Pancreas (tissue), 10 donors: ENCODE data around the gene ACAD9. TPM values are rescaled to one million over a fixed set of nuclear protein-coding genes. Genes with fewer than 3 reads are reported as not detected.

ENCODE experiments used
- ATAC-seq, 4 donors: fragments of 200-7000 bp; cut with Tn5 transposase; one replicate each; pipeline versions ENCODE4 v1.8.0 to v1.9.1; 2020; ENCODE audit warnings: mild to moderate bottlenecking in 4 of 4, moderate library complexity in 4 of 4
- DNase-seq, 6 donors: peaks; one replicate each; pipeline ENCODE4 v3.0.0-alpha.2; 2020
- FAIRE-seq: peaks from 2 replicates; lab custom pipeline; 2012; peaks lifted over from hg19 to GRCh38; lab: Jason Lieb, UNC
- H3K27ac ChIP-seq, 4 donors: fragments of 200-600 bp; sonication (generic); 1 replicate in 3 of 4; 2 replicates in 1 of 4; pipeline versions ENCODE4 v1.5.0 to v1.8.0; 2020
- H3K27me3 ChIP-seq, 4 donors: fragments of 200-600 bp; one replicate each; pipeline ENCODE4 v1.8.0; 2021
- H3K36me3 ChIP-seq, 3 donors: fragments of 200-600 bp; sonication (generic) in 1 of 3; one replicate each; pipeline versions ENCODE4 v1.5.0 to v1.8.0; 2020 to 2021
- H3K4me1 ChIP-seq, 3 donors: fragments of 200-600 bp; one replicate each; pipeline ENCODE4 v1.8.0; 2021
- H3K4me3 ChIP-seq, 4 donors: fragments of 200-600 bp; sonication (generic) in 2 of 4; one replicate each; pipeline versions ENCODE4 v1.5.0 to v1.8.0; 2020 to 2021
- H3K9me3 ChIP-seq, 4 donors: fragments of 200-600 bp; one replicate each; pipeline ENCODE4 v1.8.0; 2021
- WGBS, 2 donors: extraction: QIAGEN DNeasy Blood & Tissue Kit; methylation state at CpG; one replicate each; pipeline ENCODE4 v1.1.7; 2013; 5-methylcytosine and 5-hydroxymethylcytosine counted together
- intact Hi-C, 3 donors: fragments of 100-400 bp; cut with DNase I; formaldehyde crosslinking; loops; one replicate each; pipeline versions ENCODE4 v1.11.1 to v1.14.2; 2022
- polyA plus RNA-seq, 2 donors: library from polyadenylated mRNA; stranded (reverse); fragments of 200-250 nt; gene quantifications; one replicate each; pipeline ENCODE4 v1.2.3, GENCODE V29; 2013
- total RNA-seq, 6 donors: library from RNA; stranded (reverse); fragmentation: NEBNext Ultra II Directional in 4 of 6; extraction: Animal tissue kit (Norgen Biotek cat#: 25700) in 4 of 6; gene quantifications; one replicate each; pipeline versions ENCODE4 v1.2.1 to v1.2.4, GENCODE V29; 2021 to 2023
- TF ChIP-seq, protein P1 (sequence below), 4 donors: fragments of 200-600 bp; sonication (generic) in 3 of 4; IDR thresholded peaks; one replicate each; pipeline versions ENCODE4 v1.5.0 to v1.8.0; 2021; ENCODE audit warnings: antibody characterized with exemption in 4 of 4
- donor health status: healthy with polysubstance abuse.
- donor health status: DM: no; HTN: no; CAD: no; lungs with moderate emphysema.
- donor health status: DM: no; HTN: no; CAD: no.
- donor health status: control.
- donor health status: control.
- donor health status: Bipolar disorder and iron deficiency.
- donor health status: DM: yes; HTN: yes; CAD: no.
- donor health status: DM: no; HTN: no; CAD: no.
- donor health status: DM: no; HTN: no; CAD: no.
- donor health status: DM: yes; HTN: yes; CAD: no.

The ACAD9 gene
- total and polyA plus RNA-seq, 8 donors = 18.0 to 30.5 (median 24.4) TPM

DNA sequence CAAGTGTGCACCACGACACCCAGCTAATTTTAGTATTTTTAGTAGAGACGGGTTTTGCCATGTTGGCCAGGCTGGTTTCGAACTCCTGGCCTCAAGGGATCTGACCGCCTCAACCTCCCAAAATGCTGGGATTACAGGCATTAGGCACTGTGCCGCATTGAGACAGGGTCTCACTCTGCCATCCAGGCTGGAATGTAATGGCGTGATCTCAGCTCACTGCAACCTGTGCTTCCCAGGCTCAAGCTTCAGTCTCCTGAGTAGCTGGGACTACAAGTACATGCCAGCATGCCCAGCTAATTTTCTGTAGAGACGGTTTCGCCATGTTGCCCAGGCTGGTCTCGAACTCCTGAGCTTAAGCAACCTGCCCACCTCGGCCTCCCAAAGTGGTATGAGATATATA lies 51.6 kb downstream of the ACAD9 start:
- TF ChIP-seq, protein P1, sequence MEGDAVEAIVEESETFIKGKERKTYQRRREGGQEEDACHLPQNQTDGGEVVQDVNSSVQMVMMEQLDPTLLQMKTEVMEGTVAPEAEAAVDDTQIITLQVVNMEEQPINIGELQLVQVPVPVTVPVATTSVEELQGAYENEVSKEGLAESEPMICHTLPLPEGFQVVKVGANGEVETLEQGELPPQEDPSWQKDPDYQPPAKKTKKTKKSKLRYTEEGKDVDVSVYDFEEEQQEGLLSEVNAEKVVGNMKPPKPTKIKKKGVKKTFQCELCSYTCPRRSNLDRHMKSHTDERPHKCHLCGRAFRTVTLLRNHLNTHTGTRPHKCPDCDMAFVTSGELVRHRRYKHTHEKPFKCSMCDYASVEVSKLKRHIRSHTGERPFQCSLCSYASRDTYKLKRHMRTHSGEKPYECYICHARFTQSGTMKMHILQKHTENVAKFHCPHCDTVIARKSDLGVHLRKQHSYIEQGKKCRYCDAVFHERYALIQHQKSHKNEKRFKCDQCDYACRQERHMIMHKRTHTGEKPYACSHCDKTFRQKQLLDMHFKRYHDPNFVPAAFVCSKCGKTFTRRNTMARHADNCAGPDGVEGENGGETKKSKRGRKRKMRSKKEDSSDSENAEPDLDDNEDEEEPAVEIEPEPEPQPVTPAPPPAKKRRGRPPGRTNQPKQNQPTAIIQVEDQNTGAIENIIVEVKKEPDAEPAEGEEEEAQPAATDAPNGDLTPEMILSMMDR (IDR thresholded peaks at IDR 0.05) = no peak
- WGBS, 2 donors = 77 to 89% methylated on average over 10 of the region's 10 CpGs
- H3K27me3 ChIP-seq = no peaks in the 10 kb centered on the region
- intact Hi-C loops = no loop called here
- ATAC-seq (no peak), FAIRE-seq (no peak), DNase-seq (no peak)
- no peaks in the 10 kb centered on the region for H3K36me3 ChIP-seq
- no peaks in the 10 kb centered on the region for H3K9me3 ChIP-seq
- no peak overlapping the region for H3K27ac ChIP-seq
- no peak overlapping the region for H3K4me3 ChIP-seq
- H3K4me1 ChIP-seq = no peaks in the 10 kb centered on the region

DNA sequence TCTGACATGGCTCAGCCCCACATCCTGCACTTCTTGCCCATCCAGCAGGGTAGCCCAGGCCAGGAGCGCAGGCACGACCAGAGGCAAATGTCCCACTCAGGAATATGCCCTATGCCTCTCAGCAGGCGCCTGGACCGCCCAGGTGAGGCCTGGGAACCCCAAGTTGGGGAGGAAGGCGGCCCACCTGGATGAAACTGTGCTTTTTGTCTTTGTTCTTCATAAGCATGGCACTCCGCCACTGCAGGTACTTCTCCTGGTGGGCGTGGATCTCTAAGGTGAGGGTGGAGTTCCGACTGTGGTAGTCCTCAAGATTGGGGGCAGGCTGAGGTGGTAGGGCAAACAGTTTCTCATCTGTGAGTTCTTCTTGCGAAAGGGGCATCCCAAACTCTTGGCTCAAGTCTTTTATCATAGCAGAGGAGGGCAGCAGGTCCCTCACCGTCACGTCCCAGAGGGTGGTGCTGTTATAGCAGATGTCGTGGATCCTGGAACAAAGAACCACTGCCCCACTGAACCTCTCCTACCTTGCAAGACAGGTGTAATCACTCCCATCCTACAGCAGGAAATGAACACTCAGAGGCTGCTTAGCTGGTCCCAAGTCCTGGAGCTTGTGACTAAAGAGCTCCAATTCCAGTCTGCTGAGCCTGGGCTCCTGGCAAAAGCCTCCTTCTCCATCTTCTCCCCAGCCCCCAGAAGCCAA lies 53.2 kb downstream of the ACAD9 start:
- H3K36me3 ChIP-seq = no peaks in the 10 kb centered on the region
- H3K4me3 ChIP-seq = no peak overlapping the region
- no peaks in the 10 kb centered on the region for H3K9me3 ChIP-seq
- 64 to 69% methylated on average over 12 of the region's 12 CpGs for WGBS, 2 donors
- no peaks in the 10 kb centered on the region for H3K4me1 ChIP-seq
- no peak overlapping the region for H3K27ac ChIP-seq
- H3K27me3 ChIP-seq = no peaks in the 10 kb centered on the region
- no peak for FAIRE-seq
- intact Hi-C loops = no loop called here
- DNase-seq = no peak
- ATAC-seq = no peak
- TF ChIP-seq, protein P1 (IDR thresholded peaks at IDR 0.05) = no peak

DNA sequence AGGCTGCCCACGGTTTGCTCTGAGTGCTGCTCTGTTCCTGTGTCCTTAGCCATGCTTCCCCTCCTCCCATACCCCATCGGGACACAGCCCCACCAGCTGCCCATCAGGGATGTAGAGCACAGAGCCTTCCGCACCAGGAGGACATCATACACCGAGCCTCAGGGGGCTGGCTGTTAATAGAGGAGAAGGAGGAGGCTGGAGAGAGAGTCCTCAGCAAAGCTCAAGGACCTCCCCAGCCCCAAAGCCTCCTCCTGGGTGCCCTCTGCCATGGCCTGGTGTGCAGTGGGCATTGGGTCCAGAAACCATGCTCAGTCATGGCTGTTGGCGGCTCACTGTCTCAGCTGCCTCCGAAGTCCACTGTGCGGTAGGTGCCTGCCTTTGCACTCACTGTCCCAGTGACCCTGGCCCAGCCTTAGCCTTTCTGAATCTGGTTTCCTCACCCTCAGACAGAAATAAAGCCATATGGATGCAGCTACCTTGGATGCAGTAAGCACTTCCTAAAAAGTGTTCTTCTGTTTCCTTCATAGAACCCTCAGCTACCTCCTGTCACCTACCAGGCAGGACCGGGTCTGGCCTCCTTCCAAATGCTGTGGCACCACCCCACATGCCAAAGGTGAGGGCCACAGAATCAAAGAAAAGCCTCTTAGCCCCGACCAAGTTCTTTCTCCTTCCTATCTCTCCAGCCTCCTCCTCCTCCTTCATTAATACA lies 53.9 kb downstream of the ACAD9 start:
- intact Hi-C loops = no loop called here
- TF ChIP-seq, protein P1 (IDR thresholded peaks at IDR 0.05) = no peak
- FAIRE-seq (no peak), ATAC-seq (no peak), DNase-seq (no peak)
- WGBS, 2 donors = 60 to 67% methylated on average over 9 of the region's 9 CpGs
- Histone ChIP-seq H3K4me3 (no peak overlapping the region), H3K4me1 (no peaks in the 10 kb centered on the region), H3K36me3 (no peaks in the 10 kb centered on the region), H3K27ac (no peak overlapping the region), H3K27me3 (no peaks in the 10 kb centered on the region), H3K9me3 (no peaks in the 10 kb centered on the region)

DNA sequence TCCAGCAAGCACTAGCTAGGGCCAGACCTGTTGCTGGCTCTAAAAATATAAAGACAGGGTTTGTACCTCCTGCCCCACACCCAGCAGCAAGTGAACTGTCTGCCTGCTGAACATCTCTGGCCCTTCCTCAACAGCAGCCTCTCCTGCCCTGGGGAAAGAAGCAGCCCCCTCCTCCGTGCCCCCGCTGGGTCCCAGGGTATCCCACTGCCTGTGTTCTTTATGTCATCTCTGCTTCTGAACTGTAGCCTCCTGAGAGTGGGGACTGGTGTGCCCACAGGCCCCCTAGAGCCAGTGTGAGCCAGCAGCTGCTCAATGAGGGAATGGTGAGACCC lies 54.5 kb downstream of the ACAD9 start:
- intact Hi-C loops = no loop called here
- Histone ChIP-seq H3K27me3 (no peaks in the 10 kb centered on the region), H3K4me1 (no peaks in the 10 kb centered on the region), H3K36me3 (no peaks in the 10 kb centered on the region), H3K27ac (no peak overlapping the region), H3K9me3 (no peaks in the 10 kb centered on the region), H3K4me3 (no peak overlapping the region)
- TF ChIP-seq, protein P1 (IDR thresholded peaks at IDR 0.05) = no peak
- FAIRE-seq (no peak), ATAC-seq (no peak), DNase-seq (no peak)
- WGBS, 2 donors = 84 to 86% methylated on average over 2 of the region's 2 CpGs

DNA sequence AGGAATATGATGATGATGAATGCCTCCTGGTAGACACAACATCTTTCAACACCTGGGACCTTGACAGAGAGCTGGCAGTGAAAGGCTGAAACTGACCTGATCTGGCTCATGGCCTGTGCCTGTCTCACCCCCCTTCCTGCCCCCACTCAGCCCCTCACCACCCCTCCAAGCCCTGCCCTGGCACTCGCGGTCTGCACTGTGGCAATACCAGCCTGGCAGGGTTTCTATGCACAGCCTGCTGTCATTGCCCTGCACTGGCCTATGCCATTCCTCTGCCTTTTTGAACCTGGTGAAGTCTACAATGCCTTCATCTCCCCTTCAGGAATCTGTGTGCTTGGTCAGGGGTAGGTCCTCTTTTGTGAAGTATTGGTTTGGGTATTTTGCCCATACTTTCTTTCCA lies 56.5 kb downstream of the ACAD9 start:
- TF ChIP-seq, protein P1 (IDR thresholded peaks at IDR 0.05) = no peak
- intact Hi-C loops = no loop called here
- Histone ChIP-seq H3K27me3 (no peaks in the 10 kb centered on the region), H3K36me3 (no peaks in the 10 kb centered on the region), H3K9me3 (no peaks in the 10 kb centered on the region), H3K4me3 (no peak overlapping the region), H3K4me1 (no peaks in the 10 kb centered on the region), H3K27ac (no peak overlapping the region)
- no peak for ATAC-seq
- WGBS, 2 donors = 25 to 40% methylated on average over 2 of the region's 2 CpGs
- no peak for FAIRE-seq
- no peak for DNase-seq
